Panc1 (cell line): ENCODE data around the gene HINT3. TPM values are rescaled to one million over a fixed set of nuclear protein-coding genes. Genes with fewer than 3 reads are reported as not detected.

Experiments
- ATAC-seq: fragments of 200-7000 bp; cut with Tn5 transposase; 2 replicates; pipeline ENCODE4 v1.9.1; 2020; ENCODE audit warnings: mild to moderate bottlenecking, moderate library complexity
- BruUV-seq: library from RNA; stranded (reverse); fragments of 400-500 nt; replicated peaks from 2 replicates; lab custom pipeline; 2021; lab: Mats Ljungman, UMichigan
- CTCF ChIA-PET: fragments of 300-600 bp; sonication (Branson Sonifier 250); formaldehyde crosslinking; loops from one replicate; lab custom pipeline; 2022; ENCODE audit warnings: antibody characterized with exemption; lab: Charles Lee
- POLR2A ChIA-PET: fragments of 300-600 bp; sonication (Branson Sonifier 250); formaldehyde crosslinking; loops from one replicate; lab custom pipeline; 2022; ENCODE audit warnings: antibody characterized with exemption; lab: Charles Lee
- DNase-seq: peaks from one replicate; pipeline ENCODE4 v3.0.0-alpha.2; 2010; ENCODE audit warnings: low read depth, low spot score
- H3K27ac ChIP-seq: 2 replicates; pipeline ENCODE4 v1.5.1; 2011; ENCODE audit warnings: mild to moderate bottlenecking, low read length, inconsistent platforms
- H3K27me3 ChIP-seq: fragments of 200-500 bp; sonication (Bioruptor generic); 2 replicates; pipeline ENCODE4 v1.6.0; 2014; ENCODE audit warnings: low read length, inconsistent platforms; ENCODE audit not compliant: control insufficient read depth, insufficient read depth
- H3K36me3 ChIP-seq: fragments of 200-500 bp; sonication (Bioruptor generic); 2 replicates; pipeline ENCODE4 v1.5.1; 2014; ENCODE audit warnings: inconsistent platforms, mild to moderate bottlenecking, low read length, moderate library complexity; ENCODE audit not compliant: control insufficient read depth, insufficient read depth
- H3K4me1 ChIP-seq: 2 replicates; pipeline ENCODE4 v1.5.1; 2011; ENCODE audit warnings: inconsistent platforms, mild to moderate bottlenecking, low read length, moderate library complexity; ENCODE audit not compliant: control insufficient read depth, insufficient read depth
- H3K4me3 ChIP-seq, 2 experiments: 2 replicates each; pipeline ENCODE4 v1.5.1; 2011 to 2012; ENCODE audit warnings: low read depth in 2 of 2, low read length in 2 of 2, mild to moderate bottlenecking in 2 of 2, inconsistent platforms in 1 of 2, moderate library complexity in 1 of 2
- H3K9me3 ChIP-seq: fragments of 200-500 bp; sonication (Bioruptor generic); 2 replicates; pipeline ENCODE4 v1.5.1; 2014; ENCODE audit warnings: low read depth, mild to moderate bottlenecking, inconsistent platforms, low read length, moderate library complexity; ENCODE audit not compliant: control insufficient read depth, insufficient read depth
- CTCF ChIP-seq: fragments of 450-650 bp; IDR thresholded peaks from 2 replicates; pipeline ENCODE4 v1.5.1; 2017; ENCODE audit warnings: mild to moderate bottlenecking
- POLR2AphosphoS5 ChIP-seq: IDR thresholded peaks from 2 replicates; pipeline ENCODE4 v1.6.1; 2012; ENCODE audit warnings: mild to moderate bottlenecking, low read depth, low read length, moderate library complexity
- REST ChIP-seq, 2 experiments: IDR thresholded peaks; 2 replicates each; pipeline ENCODE4 v1.6.1; 2011 to 2012; ENCODE audit warnings: low read depth in 2 of 2, control low read depth in 1 of 2, low read length in 1 of 2, mild to moderate bottlenecking in 1 of 2, moderate library complexity in 1 of 2; ENCODE audit not compliant: insufficient read depth in 1 of 2
- SIN3A ChIP-seq: IDR thresholded peaks from 2 replicates; pipeline ENCODE4 v1.6.1; 2012; ENCODE audit warnings: low read depth, mild to moderate bottlenecking, low read length, moderate library complexity, borderline replicate concordance; ENCODE audit not compliant: insufficient read depth
- TCF7L2 ChIP-seq: IDR thresholded peaks from 2 replicates; pipeline ENCODE4 v1.6.1; 2011; ENCODE audit warnings: mild to moderate bottlenecking, low read depth, low read length, inconsistent platforms
- in situ Hi-C: cut with HindIII; loops from 2 replicates; pipeline ENCODE4 v1.10.0; 2016; ENCODE audit warnings: low sequenced_read_pairs, low pct_unique_long_range_greater_than_20kb
- intact Hi-C: fragments of 100-400 bp; cut with micrococcal nuclease; formaldehyde crosslinking; loops from one replicate; pipeline ENCODE4 v1.10.0; 2022; ENCODE audit not compliant: unreplicated experiment
- total RNA-seq: library from RNA; stranded (reverse); gene quantifications from one replicate; pipeline ENCODE4 v1.2.1, GENCODE V29; 2021; ENCODE audit not compliant: unreplicated experiment

Gene HINT3
- total RNA-seq, 1 experiment from 2014 or later = 11.5 TPM

GRCh38 chr6:125948455-125948854 lies 8.1 kb upstream of the HINT3 start:
- CTCF ChIA-PET = interaction anchor here (0.9 kb wide), 1 partner anchor 8 kb away, joined by 5 read pairs; the partner anchor contains the start of gene HINT3
- Histone ChIP-seq H3K27me3 (peaks cover 2% of the 10 kb centered on the region; the same call in 1 of the 2 replicates), H3K9me3 (no peaks in the 10 kb centered on the region), H3K36me3 (no peaks in the 10 kb centered on the region), H3K27ac (no peak overlapping the region), H3K4me1 (peaks cover 3% of the 10 kb centered on the region), H3K4me3 (no peak overlapping the region)
- in situ Hi-C loops (no loop called here), intact Hi-C loops (no loop called here)
- TF ChIP-seq CTCF (no peak), REST (IDR thresholded peaks at IDR 0.05; ENCODE audit: insufficient read depth in 1 of 2, low read depth in 2 of 2, low read length in 1 of 2) (no peak), TCF7L2 (no peak), SIN3A (no peak), POLR2AphosphoS5 (no peak)
- ATAC-seq (no peak), DNase-seq (no peak)
- BruUV-seq = no TSS peak
- POLR2A ChIA-PET = no interaction called here

- no TSS peak for BruUV-seq
- CTCF ChIA-PET = no interaction called here
- no peak for TF ChIP-seq SIN3A
Observed at GRCh38 chr6:125949069-125949468, 7.5 kb upstream of the HINT3 start.

GRCh38 chr6:125950293-125950692 lies 6.3 kb upstream of the HINT3 start:
- no TSS peak for BruUV-seq
- H3K27me3 ChIP-seq = 0 out of 2 replicates have a peak, but pooled peaks cover 2% of the 10 kb centered on the region
- ChIA-PET POLR2A (no interaction called here), CTCF (no interaction called here)
- H3K4me3 ChIP-seq = no peak overlapping the region
- peaks cover 4% of the 10 kb centered on the region for H3K4me1 ChIP-seq
- no peak overlapping the region for H3K27ac ChIP-seq
- DNase-seq (no peak), ATAC-seq (no peak)
- no peaks in the 10 kb centered on the region for H3K9me3 ChIP-seq
- H3K36me3 ChIP-seq = no peaks in the 10 kb centered on the region
- in situ Hi-C loops (no loop called here), intact Hi-C loops (no loop called here)
- TF ChIP-seq CTCF (no peak), SIN3A (no peak), POLR2AphosphoS5 (no peak), REST (IDR thresholded peaks at IDR 0.05; ENCODE audit: insufficient read depth in 1 of 2, low read depth in 2 of 2, low read length in 1 of 2) (no peak), TCF7L2 (no peak)

More at GRCh38 chr6:125949069-125949468, 7.5 kb upstream of the HINT3 start:
- in situ Hi-C loops = no loop called here
- H3K27ac ChIP-seq = no peak overlapping the region
- no peaks in the 10 kb centered on the region for H3K36me3 ChIP-seq
- POLR2A ChIA-PET = no interaction called here
- peaks cover 4% of the 10 kb centered on the region for H3K4me1 ChIP-seq
- intact Hi-C loops = no loop called here
- DNase-seq (no peak), ATAC-seq (no peak)
- peaks cover 2% of the 10 kb centered on the region; the same call in 1 of the 2 replicates for H3K27me3 ChIP-seq
- no peaks in the 10 kb centered on the region for H3K9me3 ChIP-seq
- H3K4me3 ChIP-seq = no peak overlapping the region
